ENCODE data around the gene TCF23. TPM values are rescaled to one million over a fixed set of nuclear protein-coding genes. Genes with fewer than 3 reads are reported as not detected.

The TCF23 gene
- total RNA-seq, 1 experiment from 2014 or later: not detected

DNA sequence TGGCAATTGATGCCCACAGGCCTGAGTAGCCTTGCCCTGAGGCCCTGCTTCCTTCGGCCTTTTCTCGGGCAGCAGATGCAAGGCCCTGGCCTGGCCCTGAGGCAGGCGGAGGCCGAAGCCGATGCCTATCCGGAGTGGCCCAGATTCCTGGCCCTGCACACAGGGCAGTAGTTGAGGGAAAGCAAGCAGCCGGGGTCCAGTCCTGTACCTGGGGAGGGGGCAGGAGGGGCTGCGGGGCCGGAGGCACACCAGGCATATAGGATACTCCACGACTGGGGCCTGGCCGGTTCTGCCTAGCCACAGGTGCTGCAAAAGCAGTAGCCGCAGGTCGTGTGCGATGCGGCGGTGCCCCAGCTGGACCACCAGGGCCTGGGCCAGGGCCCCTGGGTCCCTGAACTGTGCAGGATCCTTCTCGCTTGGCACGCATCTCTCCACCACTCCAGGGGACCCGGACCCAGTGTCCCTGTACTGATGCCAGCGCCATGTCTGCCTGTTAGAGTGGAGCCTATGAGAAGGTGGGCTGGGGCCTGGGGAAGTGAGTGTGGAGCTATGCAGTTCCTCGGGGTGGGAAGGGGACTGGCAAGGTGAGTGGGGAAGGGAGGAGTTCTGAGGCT, 11.4 kb upstream of the TCF23 start:
- peaks cover 10% of the 10 kb centered on the region for H3K4me1 ChIP-seq (replicated peaks; ENCODE audit: insufficient read depth)
- intact Hi-C loops (cut with micrococcal nuclease; ENCODE audit: unreplicated experiment): loop anchor here (10.0 kb wide), 1 partner anchor 77 kb away; the partner anchor contains the start of genes ATRAID, CAD and SLC5A6
- H3K79me2 ChIP-seq (ENCODE audit: low read depth): peaks cover 19% of the 10 kb centered on the region
- CTCF ChIA-PET: no interaction called here
- H3K4me2 ChIP-seq: no peak overlapping the region
- BruUV-seq (replicated peaks): no TSS peak
- TF ChIP-seq, protein P1, sequence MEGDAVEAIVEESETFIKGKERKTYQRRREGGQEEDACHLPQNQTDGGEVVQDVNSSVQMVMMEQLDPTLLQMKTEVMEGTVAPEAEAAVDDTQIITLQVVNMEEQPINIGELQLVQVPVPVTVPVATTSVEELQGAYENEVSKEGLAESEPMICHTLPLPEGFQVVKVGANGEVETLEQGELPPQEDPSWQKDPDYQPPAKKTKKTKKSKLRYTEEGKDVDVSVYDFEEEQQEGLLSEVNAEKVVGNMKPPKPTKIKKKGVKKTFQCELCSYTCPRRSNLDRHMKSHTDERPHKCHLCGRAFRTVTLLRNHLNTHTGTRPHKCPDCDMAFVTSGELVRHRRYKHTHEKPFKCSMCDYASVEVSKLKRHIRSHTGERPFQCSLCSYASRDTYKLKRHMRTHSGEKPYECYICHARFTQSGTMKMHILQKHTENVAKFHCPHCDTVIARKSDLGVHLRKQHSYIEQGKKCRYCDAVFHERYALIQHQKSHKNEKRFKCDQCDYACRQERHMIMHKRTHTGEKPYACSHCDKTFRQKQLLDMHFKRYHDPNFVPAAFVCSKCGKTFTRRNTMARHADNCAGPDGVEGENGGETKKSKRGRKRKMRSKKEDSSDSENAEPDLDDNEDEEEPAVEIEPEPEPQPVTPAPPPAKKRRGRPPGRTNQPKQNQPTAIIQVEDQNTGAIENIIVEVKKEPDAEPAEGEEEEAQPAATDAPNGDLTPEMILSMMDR (conservative IDR thresholded peaks at IDR 0.05): no peak
- no peak for TF ChIP-seq EZH2 (IDR thresholded peaks at IDR 0.05; ENCODE audit: low read depth)
- H3K4me3 ChIP-seq: no peak overlapping the region
- H3K9me2 ChIP-seq (ENCODE audit: insufficient read depth): no peaks in the 10 kb centered on the region
- peaks cover 7% of the 10 kb centered on the region; the same call in 1 of the 2 replicates for H4K20me1 ChIP-seq (ENCODE audit: insufficient read depth)
- no peak overlapping the region for H2AFZ ChIP-seq
- no peak overlapping the region for H3K27ac ChIP-seq
- no peaks in the 10 kb centered on the region for H3K9me3 ChIP-seq (ENCODE audit: insufficient read depth, low read depth)
- no peaks in the 10 kb centered on the region; the same call in 1 of the 2 replicates for H3F3A ChIP-seq (ENCODE audit: insufficient read depth, low read depth)
- H3K36me3 ChIP-seq (ENCODE audit: low read depth): no peaks in the 10 kb centered on the region
- DNase-seq: no peak
- peaks cover 10% of the 10 kb centered on the region for H3K27me3 ChIP-seq (ENCODE audit: insufficient read depth, low read depth)
- POLR2A ChIA-PET (ENCODE audit: unreplicated experiment): no interaction called here

DNA sequence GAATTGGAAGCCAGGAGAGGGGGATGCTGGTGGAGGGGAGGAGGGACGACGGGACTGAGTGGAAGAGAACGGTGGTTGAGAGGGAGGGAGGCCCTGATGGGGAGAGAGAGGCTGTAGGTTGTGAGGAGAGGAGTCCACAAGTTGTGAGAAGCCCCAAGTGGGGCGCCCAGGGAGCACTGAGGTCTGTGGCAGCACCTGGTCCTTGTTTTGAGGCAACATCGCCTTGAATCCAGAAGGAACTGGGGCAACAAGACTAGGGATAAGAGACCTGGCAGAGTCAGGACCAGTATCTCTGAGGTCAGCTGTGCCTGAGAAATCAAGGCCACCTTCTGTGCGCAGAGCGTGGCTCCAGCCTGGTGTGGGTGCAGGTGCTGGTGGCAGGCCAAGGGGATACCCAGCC, 10.7 kb upstream of the TCF23 start:
- peaks cover 13% of the 10 kb centered on the region for H3K27me3 ChIP-seq (ENCODE audit: insufficient read depth, low read depth)
- no peak overlapping the region for H3K27ac ChIP-seq
- H3K4me1 ChIP-seq (replicated peaks; ENCODE audit: insufficient read depth): peaks cover 4% of the 10 kb centered on the region
- TF ChIP-seq, protein P1 (conservative IDR thresholded peaks at IDR 0.05): no peak
- TF ChIP-seq EZH2 (IDR thresholded peaks at IDR 0.05; ENCODE audit: low read depth): no peak
- intact Hi-C loops (cut with micrococcal nuclease; ENCODE audit: unreplicated experiment): loop anchor here (10.0 kb wide), 1 partner anchor 77 kb away; the partner anchor contains the start of genes ATRAID, CAD and SLC5A6
- DNase-seq: no peak
- H3K79me2 ChIP-seq (ENCODE audit: low read depth): peaks cover 12% of the 10 kb centered on the region
- ChIA-PET POLR2A (ENCODE audit: unreplicated experiment) (no interaction called here), CTCF (no interaction called here)
- H3K36me3 ChIP-seq (ENCODE audit: low read depth): no peaks in the 10 kb centered on the region
- peaks cover 4% of the 10 kb centered on the region; the same call in 1 of the 2 replicates for H4K20me1 ChIP-seq (ENCODE audit: insufficient read depth)
- H3K9me2 ChIP-seq (ENCODE audit: insufficient read depth): no peaks in the 10 kb centered on the region
- H2AFZ ChIP-seq: no peak overlapping the region
- no peaks in the 10 kb centered on the region; the same call in 1 of the 2 replicates for H3F3A ChIP-seq (ENCODE audit: insufficient read depth, low read depth)
- no TSS peak for BruUV-seq (replicated peaks)
- no peak overlapping the region for H3K4me2 ChIP-seq
- H3K4me3 ChIP-seq: no peak overlapping the region
- H3K9me3 ChIP-seq (ENCODE audit: insufficient read depth, low read depth): no peaks in the 10 kb centered on the region

DNA sequence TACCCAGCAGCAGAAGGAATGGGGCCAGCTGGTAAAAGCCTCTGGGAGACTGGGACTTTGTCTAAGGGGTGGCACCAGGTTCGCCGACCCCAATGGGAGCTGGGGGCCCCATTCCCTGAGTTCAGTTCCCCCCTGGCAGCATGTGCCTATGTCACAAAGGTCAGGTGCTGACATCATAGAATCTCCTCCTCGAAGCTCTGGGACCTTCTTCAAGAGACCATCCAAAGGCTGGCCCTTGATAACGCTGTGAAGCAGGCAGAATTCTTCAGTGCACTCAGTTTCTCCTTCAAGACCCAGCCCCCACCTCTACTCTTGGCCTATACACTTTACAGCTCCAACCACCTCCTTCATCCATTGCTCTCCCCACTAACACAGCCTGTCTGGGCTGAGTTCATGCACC, 9.5 kb upstream of the TCF23 start, which contains the start of gene PRR30:
TSS of gene PRR30 (minus strand) at position 101 of the 400 bp plus-strand sequence. CDS start 1,081 bp downstream, outside the sequence.
- Histone ChIP-seq H3K79me2 (ENCODE audit: low read depth) (no peaks in the 10 kb centered on the region; the same call in 1 of the 2 replicates), H3K27ac (no peak within 1 kb of the TSS), H3K9me3 (ENCODE audit: insufficient read depth, low read depth) (no peaks in the 10 kb centered on the region), H3K36me3 (ENCODE audit: low read depth) (no peaks in the 10 kb centered on the region), H2AFZ (no peak within 1 kb of the TSS), H3F3A (ENCODE audit: insufficient read depth, low read depth) (no peaks in the 10 kb centered on the region; the same call in 1 of the 2 replicates), H3K27me3 (ENCODE audit: insufficient read depth, low read depth) (peaks cover 13% of the 10 kb centered on the region), H3K4me2 (no peak within 1 kb of the TSS), H3K4me3 (no peak within 1 kb of the TSS), H4K20me1 (ENCODE audit: insufficient read depth) (no peaks in the 10 kb centered on the region), H3K4me1 (replicated peaks; ENCODE audit: insufficient read depth) (no peaks in the 10 kb centered on the region), H3K9me2 (ENCODE audit: insufficient read depth) (no peaks in the 10 kb centered on the region)
- ChIA-PET CTCF (no interaction called here), POLR2A (ENCODE audit: unreplicated experiment) (no interaction called here)
- BruUV-seq (replicated peaks): no TSS peak
- intact Hi-C loops (cut with micrococcal nuclease; ENCODE audit: unreplicated experiment): loop anchor here (10.0 kb wide), 1 partner anchor 75 kb away; the partner anchor contains the start of genes ATRAID, CAD and SLC5A6
- DNase-seq: no peak
- TF ChIP-seq EZH2 (IDR thresholded peaks at IDR 0.05; ENCODE audit: low read depth): no peak
- TF ChIP-seq, protein P1 (conservative IDR thresholded peaks at IDR 0.05): no peak

Data from PC-9 (cell line).